Thyroid gland (tissue), 4 donors: ENCODE results near the gene SLMAP. TPM values are rescaled to one million over a fixed set of nuclear protein-coding genes. Genes with fewer than 3 reads are reported as not detected.

Experiments used
- DNase-seq, 2 donors: peaks; one replicate each; pipeline ENCODE4 v3.0.0-alpha.2; 2019
- H3K27ac ChIP-seq, 3 donors: fragments of 200-600 bp; sonication (generic); 1 replicate in 2 of 3; 2 replicates in 1 of 3; pipeline ENCODE4 v1.5.1; 2016 to 2019; ENCODE audit warnings: mild to moderate bottlenecking in 1 of 3, moderate library complexity in 1 of 3
- H3K27me3 ChIP-seq: fragments of 200-600 bp; sonication (generic); one replicate; pipeline ENCODE4 v1.5.1; 2019
- H3K36me3 ChIP-seq, 2 donors: fragments of 200-600 bp; sonication (generic); one replicate each; pipeline ENCODE4 v1.5.1; 2016 to 2019
- H3K4me1 ChIP-seq, 2 donors: fragments of 200-600 bp; sonication (generic); one replicate each; pipeline ENCODE4 v1.5.1; 2017 to 2019
- H3K4me3 ChIP-seq, 3 donors: fragments of 200-600 bp; sonication (generic); replicated peaks in 1 of 3; 1 replicate in 2 of 3; 2 replicates in 1 of 3; pipeline ENCODE4 v1.5.1; 2016; ENCODE audit warnings: mild to moderate bottlenecking in 1 of 3
- H3K9me3 ChIP-seq: fragments of 200-600 bp; sonication (generic); one replicate; pipeline ENCODE4 v1.5.1; 2017
- CTCF ChIP-seq, 6 experiments: fragments of 200-600 bp in 3 of 6; fragments of 450-650 bp in 3 of 6; sonication (generic) in 3 of 6; IDR thresholded peaks; one replicate each; pipeline ENCODE4 v1.5.1; 2016 to 2019; ENCODE audit warnings: antibody characterized with exemption in 6 of 6, mild to moderate bottlenecking in 2 of 6, inconsistent platforms in 1 of 6, moderate library complexity in 1 of 6
- POLR2A ChIP-seq, 2 donors: fragments of 450-650 bp; IDR thresholded peaks; one replicate each; pipeline ENCODE4 v1.6.1; 2017; ENCODE audit warnings: antibody characterized with exemption in 2 of 2, mild to moderate bottlenecking in 2 of 2, moderate library complexity in 1 of 2
- WGBS, 2 donors: methylation state at CpG; one replicate each; pipeline ENCODE4 v1.1.5; 2017; 5-methylcytosine and 5-hydroxymethylcytosine counted together
- intact Hi-C: fragments of 100-400 bp; cut with DNase I; formaldehyde crosslinking; loops from one replicate; pipeline ENCODE4 v1.15.1; 2023
- total RNA-seq, 4 donors: library from RNA; depleted of rRNA; stranded (reverse); fragments of >200 nt; gene quantifications; one replicate each; pipeline ENCODE4 v1.2.3, GENCODE V29; 2016

The SLMAP gene
- total RNA-seq, 4 donors from 2014 or later = 79.7 to 89.4 (median 83.4) TPM

- H3K36me3 ChIP-seq = no peaks in the 10 kb centered on the region
- 93 to 97% methylated on average over 16 to 17 of the region's 17 CpGs for WGBS, 2 donors
- no peaks in the 10 kb centered on the region for H3K9me3 ChIP-seq
- H3K4me1 ChIP-seq = no peaks in the 10 kb centered on the region
- no peak for DNase-seq
- H3K4me3 ChIP-seq = no peak overlapping the region
- H3K27ac ChIP-seq = no peak overlapping the region
- H3K27me3 ChIP-seq = no peaks in the 10 kb centered on the region
- TF ChIP-seq CTCF (IDR thresholded peaks at IDR 0.05) (no peak), POLR2A (IDR thresholded peaks at IDR 0.05) (no peak)
- intact Hi-C loops = no loop called here
These were observed 9.7 kb upstream of the SLMAP start for GRCh38 chr3:57746156-57747010.

GRCh38 chr3:57749542-57749941 is 6.6 kb upstream of the SLMAP start:
- Histone ChIP-seq H3K36me3 (no peaks in the 10 kb centered on the region), H3K9me3 (no peaks in the 10 kb centered on the region), H3K4me1 (no peaks in the 10 kb centered on the region), H3K27ac (no peak overlapping the region), H3K4me3 (no peak overlapping the region), H3K27me3 (no peaks in the 10 kb centered on the region)
- 93% methylated on average over 9 of the region's 9 CpGs for WGBS, 2 donors
- intact Hi-C loops = no loop called here
- DNase-seq = no peak
- TF ChIP-seq CTCF (IDR thresholded peaks at IDR 0.05) (no peak), POLR2A (IDR thresholded peaks at IDR 0.05) (no peak)

GRCh38 chr3:57752307-57752706 is 3.8 kb upstream of the SLMAP start:
- no peak for DNase-seq
- Histone ChIP-seq H3K4me1 (peaks cover 0 to 3% of the 10 kb centered on the region in 2 donors), H3K9me3 (no peaks in the 10 kb centered on the region), H3K4me3 (no peak overlapping the region), H3K27ac (no peak overlapping the region), H3K36me3 (no peaks in the 10 kb centered on the region), H3K27me3 (no peaks in the 10 kb centered on the region)
- TF ChIP-seq POLR2A (IDR thresholded peaks at IDR 0.05) = no peak
- no peak for TF ChIP-seq CTCF (IDR thresholded peaks at IDR 0.05)
- intact Hi-C loops = loop anchor here (10.0 kb wide), 1 partner anchor 198 kb away; the partner anchor contains the start of gene PDE12

GRCh38 chr3:57753016-57753415 is 3.1 kb upstream of the SLMAP start:
- no peaks in the 10 kb centered on the region for H3K27me3 ChIP-seq

More at GRCh38 chr3:57753016-57753415, 3.1 kb upstream of the SLMAP start:
- intact Hi-C loops = loop anchor here (10.0 kb wide), 1 partner anchor 198 kb away; the partner anchor contains the start of gene PDE12
- TF ChIP-seq CTCF (IDR thresholded peaks at IDR 0.05) (no peak), POLR2A (IDR thresholded peaks at IDR 0.05) (no peak)
- Histone ChIP-seq H3K27ac (no peak overlapping the region), H3K36me3 (no peaks in the 10 kb centered on the region), H3K4me1 (peaks cover 0 to 9% of the 10 kb centered on the region in 2 donors), H3K4me3 (no peak overlapping the region), H3K9me3 (no peaks in the 10 kb centered on the region)
- DNase-seq = no peak
